ENCODE data around the gene CAMKMT. TPM values are rescaled to one million over a fixed set of nuclear protein-coding genes. Genes with fewer than 3 reads are reported as not detected.

The CAMKMT gene
- total RNA-seq, 4 donors from 2014 or later, result 7.6 to 16.2 (median 9.4) TPM

DNA sequence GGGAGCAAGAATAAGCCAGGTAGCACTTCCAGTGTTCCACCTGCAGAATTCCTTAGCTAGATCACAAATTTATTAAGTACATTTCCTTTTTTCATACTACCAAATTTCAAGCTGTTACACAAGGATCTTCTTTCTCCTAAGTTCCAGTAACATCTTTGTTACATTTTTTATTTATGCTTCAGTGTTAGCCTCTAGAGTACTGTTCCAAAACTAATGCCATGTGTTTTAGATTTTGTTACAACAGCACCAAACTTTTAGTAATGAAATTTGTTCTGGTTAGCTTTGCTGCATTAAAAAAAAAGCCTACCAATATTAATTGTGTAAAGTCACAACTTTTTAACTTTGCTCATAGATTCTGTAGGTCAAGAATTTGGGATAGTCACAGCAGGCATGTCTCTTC lies 161.1 kb downstream of the CAMKMT start:
- ATAC-seq (ENCODE audit: low FRiP score), result no peak
- TF ChIP-seq, protein P1, sequence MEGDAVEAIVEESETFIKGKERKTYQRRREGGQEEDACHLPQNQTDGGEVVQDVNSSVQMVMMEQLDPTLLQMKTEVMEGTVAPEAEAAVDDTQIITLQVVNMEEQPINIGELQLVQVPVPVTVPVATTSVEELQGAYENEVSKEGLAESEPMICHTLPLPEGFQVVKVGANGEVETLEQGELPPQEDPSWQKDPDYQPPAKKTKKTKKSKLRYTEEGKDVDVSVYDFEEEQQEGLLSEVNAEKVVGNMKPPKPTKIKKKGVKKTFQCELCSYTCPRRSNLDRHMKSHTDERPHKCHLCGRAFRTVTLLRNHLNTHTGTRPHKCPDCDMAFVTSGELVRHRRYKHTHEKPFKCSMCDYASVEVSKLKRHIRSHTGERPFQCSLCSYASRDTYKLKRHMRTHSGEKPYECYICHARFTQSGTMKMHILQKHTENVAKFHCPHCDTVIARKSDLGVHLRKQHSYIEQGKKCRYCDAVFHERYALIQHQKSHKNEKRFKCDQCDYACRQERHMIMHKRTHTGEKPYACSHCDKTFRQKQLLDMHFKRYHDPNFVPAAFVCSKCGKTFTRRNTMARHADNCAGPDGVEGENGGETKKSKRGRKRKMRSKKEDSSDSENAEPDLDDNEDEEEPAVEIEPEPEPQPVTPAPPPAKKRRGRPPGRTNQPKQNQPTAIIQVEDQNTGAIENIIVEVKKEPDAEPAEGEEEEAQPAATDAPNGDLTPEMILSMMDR (IDR thresholded peaks at IDR 0.05), result no peak

GRCh38 chr2:44524347-44524926 lies 162.7 kb downstream of the CAMKMT start:
- ATAC-seq (ENCODE audit: low FRiP score) (no peak), DNase-seq (ENCODE audit: low spot score) (no peak)
- TF ChIP-seq, protein P1 (IDR thresholded peaks at IDR 0.05), result no peak

More for the DNA sequence above, 161.1 kb downstream of the CAMKMT start:
- no peak for DNase-seq (ENCODE audit: low spot score)

DNA sequence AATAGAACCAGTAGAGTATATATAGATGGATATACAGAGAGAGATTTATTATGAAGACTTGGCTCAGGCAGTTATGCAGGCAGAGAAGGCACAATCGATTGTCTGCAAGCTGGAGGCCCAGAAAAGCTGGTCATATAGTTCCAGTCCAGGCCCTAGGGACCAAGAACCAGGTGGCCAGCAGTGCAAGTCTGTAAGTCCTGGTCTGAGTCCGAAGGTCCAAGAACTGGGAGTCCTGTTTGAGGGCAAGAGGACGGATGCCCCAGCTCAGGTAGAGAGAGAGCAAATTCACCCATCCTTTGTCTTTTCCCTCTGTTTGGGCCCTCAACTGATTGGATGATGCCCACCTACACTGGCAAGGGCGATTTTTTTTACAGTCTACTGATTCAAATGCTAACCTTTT lies 164.6 kb downstream of the CAMKMT start:
- TF ChIP-seq, protein P1 (IDR thresholded peaks at IDR 0.05), result no peak
- no peak for DNase-seq (ENCODE audit: low spot score)
- no peak for ATAC-seq (ENCODE audit: low FRiP score)

DNA sequence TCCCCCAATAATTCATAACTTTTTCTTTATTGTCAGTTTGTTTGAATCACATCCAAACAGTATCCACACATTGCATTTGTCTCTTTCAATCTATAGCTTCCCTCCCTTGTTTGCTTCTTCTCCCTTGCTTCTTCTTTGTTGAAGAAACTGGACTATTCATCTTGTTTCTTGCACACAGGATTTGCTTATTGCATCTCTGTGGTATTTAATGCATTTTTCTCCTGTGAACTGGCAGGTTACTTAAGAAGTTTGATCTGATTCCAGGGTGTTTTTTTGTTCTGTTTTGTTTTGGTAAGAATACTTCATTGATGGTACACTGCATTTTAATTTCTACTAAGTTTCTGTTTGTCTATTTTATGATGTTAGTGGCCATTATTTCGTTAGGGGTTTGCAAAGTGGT lies 166.8 kb downstream of the CAMKMT start:
- TF ChIP-seq, protein P1 (IDR thresholded peaks at IDR 0.05), result no peak
- DNase-seq (ENCODE audit: low spot score) (no peak), ATAC-seq (ENCODE audit: low FRiP score) (no peak)

DNA sequence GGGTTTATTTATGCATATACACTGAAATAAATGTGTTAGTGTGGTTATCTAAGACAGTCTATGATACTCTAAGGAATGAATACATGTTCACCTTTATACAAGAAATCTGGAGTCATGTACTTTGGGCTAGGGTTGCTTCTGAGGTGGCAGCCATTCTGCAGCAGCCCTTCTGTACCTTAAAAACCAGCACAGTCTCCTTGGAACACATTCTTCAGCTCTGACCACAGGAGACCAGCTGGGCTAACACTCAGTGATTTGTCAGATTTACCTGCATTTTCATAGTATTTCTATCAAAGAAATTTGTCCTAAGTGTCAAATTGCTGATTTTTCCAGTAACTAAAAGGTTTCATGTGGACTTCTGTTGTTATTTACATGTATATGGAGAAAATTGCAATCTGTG lies 167.7 kb downstream of the CAMKMT start:
- TF ChIP-seq, protein P1 (IDR thresholded peaks at IDR 0.05), result no peak
- DNase-seq (ENCODE audit: low spot score) (no peak), ATAC-seq (ENCODE audit: low FRiP score) (no peak)

GRCh38 chr2:44531289-44531688 lies 169.5 kb downstream of the CAMKMT start:
- no peak for DNase-seq (ENCODE audit: low spot score)
- TF ChIP-seq, protein P1 (IDR thresholded peaks at IDR 0.05), result no peak
- ATAC-seq (ENCODE audit: low FRiP score), result no peak

- DNase-seq (ENCODE audit: low spot score), result no peak
- TF ChIP-seq, protein P1 (IDR thresholded peaks at IDR 0.05), result no peak
- no peak for ATAC-seq (ENCODE audit: low FRiP score)
Measured at GRCh38 chr2:44532031-44532430, 170.3 kb downstream of the CAMKMT start.
